CD14-positive monocyte (primary cell): ENCODE measurements around the gene CAMSAP3. TPM values are rescaled to one million over a fixed set of nuclear protein-coding genes. Genes with fewer than 3 reads are reported as not detected.

Experiments
- DNase-seq, 3 donors: peaks; one replicate each; pipeline ENCODE4 v3.0.0-alpha.2; 2011 to 2022
- H2AFZ ChIP-seq: 2 replicates; pipeline ENCODE4 v1.6.0; 2012; ENCODE audit warnings: mild to moderate bottlenecking, low read depth, low read length, inconsistent platforms; ENCODE audit not compliant: insufficient read depth, poor library complexity, severe bottlenecking
- H3K27ac ChIP-seq, 2 donors: 1 replicate in 1 of 2; 2 replicates in 1 of 2; pipeline ENCODE4 v1.5.1; 2012 to 2013; ENCODE audit warnings: low read length in 2 of 2, control low read depth in 1 of 2, inconsistent platforms in 1 of 2, low read depth in 1 of 2, mild to moderate bottlenecking in 1 of 2
- H3K27me3 ChIP-seq, 2 donors: one replicate each; pipeline versions ENCODE4 v1.6.0 to v1.6.1; 2011 to 2013; ENCODE audit warnings: low read length in 2 of 2; ENCODE audit not compliant: control insufficient read depth in 2 of 2, insufficient read depth in 2 of 2
- H3K36me3 ChIP-seq, 2 donors: replicated peaks in 1 of 2; 1 replicate in 1 of 2; 2 replicates in 1 of 2; pipeline versions ENCODE4 v1.5.1 to v1.6.1; 2012 to 2013; ENCODE audit warnings: low read length in 2 of 2, control low read depth in 1 of 2, inconsistent platforms in 1 of 2, mild to moderate bottlenecking in 1 of 2; ENCODE audit not compliant: insufficient read depth in 2 of 2, control insufficient read depth in 1 of 2
- H3K4me1 ChIP-seq, 2 donors: 1 replicate in 1 of 2; 2 replicates in 1 of 2; pipeline versions ENCODE4 v1.5.1 to v1.6.1; 2012 to 2013; ENCODE audit warnings: low read length in 2 of 2, control low read depth in 1 of 2, inconsistent platforms in 1 of 2, mild to moderate bottlenecking in 1 of 2, moderate library complexity in 1 of 2; ENCODE audit not compliant: insufficient read depth in 2 of 2, control insufficient read depth in 1 of 2
- H3K4me2 ChIP-seq: replicated peaks from 2 replicates; pipeline ENCODE3; 2012; ENCODE audit warnings: low read length, moderate library complexity, mild to moderate bottlenecking; ENCODE audit not compliant: poor library complexity, severe bottlenecking; ENCODE audit errors: extremely low read depth
- H3K4me3 ChIP-seq, 3 experiments: fragments of 200-600 bp in 1 of 3; sonication (generic) in 1 of 3; replicated peaks in 1 of 3; 1 replicate in 2 of 3; 2 replicates in 1 of 3; pipeline ENCODE4 v1.5.1; 2011 to 2013; ENCODE audit warnings: low read length in 3 of 3, mild to moderate bottlenecking in 3 of 3, control low read depth in 2 of 3, low read depth in 2 of 3, inconsistent platforms in 1 of 3, moderate library complexity in 1 of 3
- H3K79me2 ChIP-seq: 2 replicates; pipeline ENCODE4 v1.6.0; 2012; ENCODE audit warnings: mild to moderate bottlenecking, control low read depth, inconsistent platforms, low read length, moderate library complexity; ENCODE audit not compliant: insufficient read depth
- H3K9ac ChIP-seq: 2 replicates; pipeline ENCODE4 v1.6.0; 2017; ENCODE audit warnings: low read length, mild to moderate bottlenecking; ENCODE audit not compliant: insufficient read depth, poor library complexity, severe bottlenecking
- H3K9me3 ChIP-seq, 2 donors: replicated peaks in 1 of 2; 1 replicate in 1 of 2; 2 replicates in 1 of 2; pipeline versions ENCODE4 v1.5.1 to v1.6.1; 2012 to 2013; ENCODE audit warnings: low read length in 2 of 2, control low read depth in 1 of 2; ENCODE audit not compliant: control insufficient read depth in 1 of 2, insufficient read depth in 1 of 2
- H4K20me1 ChIP-seq: 2 replicates; pipeline ENCODE4 v1.6.0; 2012; ENCODE audit warnings: mild to moderate bottlenecking, low read length, control low read depth, moderate library complexity; ENCODE audit not compliant: insufficient read depth
- H3K27ac Mint-ChIP-seq, 7 donors: one replicate each; pipeline ENCODE4 v1.8.0; 2020; ENCODE audit warnings: mild to moderate bottlenecking in 7 of 7, mixed read lengths in 7 of 7, moderate library complexity in 6 of 7, inconsistent platforms in 2 of 7
- H3K27me3 Mint-ChIP-seq, 3 donors: one replicate each; pipeline ENCODE4 v1.8.0; 2021 to 2022; ENCODE audit warnings: low read depth in 3 of 3, mild to moderate bottlenecking in 3 of 3, mixed read lengths in 3 of 3, moderate library complexity in 3 of 3, inconsistent platforms in 1 of 3
- H3K36me3 Mint-ChIP-seq, 2 donors: one replicate each; pipeline ENCODE4 v1.8.0; 2020; ENCODE audit warnings: mixed read lengths in 2 of 2, inconsistent platforms in 1 of 2, mild to moderate bottlenecking in 1 of 2
- H3K4me1 Mint-ChIP-seq: one replicate; pipeline ENCODE4 v1.8.0; 2020; ENCODE audit warnings: mild to moderate bottlenecking, mixed read lengths
- H3K4me3 Mint-ChIP-seq, 2 donors: one replicate each; pipeline ENCODE4 v1.8.0; 2020; ENCODE audit warnings: mild to moderate bottlenecking in 2 of 2, mixed read lengths in 2 of 2, moderate library complexity in 1 of 2
- H3K9me3 Mint-ChIP-seq, 7 donors: one replicate each; pipeline ENCODE4 v1.8.0; 2020 to 2022; ENCODE audit warnings: mixed read lengths in 7 of 7, mild to moderate bottlenecking in 6 of 7, moderate library complexity in 6 of 7, inconsistent platforms in 2 of 7
- WGBS: methylation state at CpG from one replicate; pipeline ENCODE4 v1.1.5; 2013; ENCODE audit warnings: missing lambda C conversion rate; ENCODE audit not compliant: insufficient coverage; 5-methylcytosine and 5-hydroxymethylcytosine counted together
- intact Hi-C, 2 donors: fragments of 100-400 bp; cut with micrococcal nuclease; formaldehyde crosslinking; loops; one replicate each; pipeline versions ENCODE4 v1.15.0 to v1.15.1; 2023
- polyA plus RNA-seq, 3 donors: library from polyadenylated mRNA; depleted of rRNA in 1 of 3; unstranded in 2 of 3; stranded (reverse) in 1 of 3; fragments of 300-500 nt in 2 of 3; fragments of >200 nt in 1 of 3; fragmentation: Illumina TruSeq in 2 of 3; gene quantifications; 1 replicate in 2 of 3; 2 replicates in 1 of 3; pipeline ENCODE4 v1.2.3, GENCODE V29; 2012 to 2021
- TF ChIP-seq, protein P1 (sequence below): fragments of 200-600 bp; IDR thresholded peaks from one replicate; pipeline ENCODE4 v1.8.0; 2022; ENCODE audit warnings: antibody characterized with exemption, mild to moderate bottlenecking

The CAMSAP3 gene
- polyA plus RNA-seq, 3 donors: 0.05 TPM; not detected in 2

DNA sequence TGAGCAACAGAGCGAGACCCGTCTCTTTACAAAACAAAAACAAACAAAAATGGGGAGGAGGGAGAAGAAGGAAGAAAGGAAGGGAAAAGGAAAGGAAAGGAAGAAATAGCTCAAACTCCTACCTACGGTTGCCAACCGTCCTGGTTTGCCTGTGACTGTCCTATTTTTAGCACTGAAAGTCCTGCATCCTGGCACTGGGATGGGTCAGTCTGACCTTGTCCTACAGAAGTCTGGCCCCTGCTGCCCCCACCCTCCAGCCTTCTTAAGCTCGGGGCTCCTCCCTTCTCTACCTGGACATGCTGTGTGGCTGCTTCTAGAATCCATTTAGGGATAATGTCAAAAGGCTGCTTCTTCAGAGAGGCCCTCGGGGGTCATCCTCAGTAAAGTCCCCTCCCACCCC, 40.0 kb downstream of the CAMSAP3 start:
- H3K4me1 Mint-ChIP-seq: peaks cover 47% of the 10 kb centered on the region
- Histone ChIP-seq H3K27me3 (no peaks in the 10 kb centered on the region), H3K9ac (no peak overlapping the region), H3K36me3 (peaks cover 30 to 39% of the 10 kb centered on the region in 2 donors), H3K27ac (no peak overlapping the region), H3K4me2 (no peak overlapping the region), H3K4me3 (no peak overlapping the region), H3K9me3 (no peaks in the 10 kb centered on the region), H4K20me1 (peaks cover 30% of the 10 kb centered on the region), H2AFZ (no peak overlapping the region), H3K79me2 (peaks cover 58% of the 10 kb centered on the region), H3K4me1 (peaks cover 34 to 44% of the 10 kb centered on the region in 2 donors)
- no peak for DNase-seq
- H3K27me3 Mint-ChIP-seq: peaks cover 0 to 3% (median 2%) of the 10 kb centered on the region in 3 donors
- H3K27ac Mint-ChIP-seq: peak overlapping the region in 1 of 7 donors; percentile 3
- H3K36me3 Mint-ChIP-seq: peaks cover 35 to 42% of the 10 kb centered on the region in 2 donors
- TF ChIP-seq, protein P1, sequence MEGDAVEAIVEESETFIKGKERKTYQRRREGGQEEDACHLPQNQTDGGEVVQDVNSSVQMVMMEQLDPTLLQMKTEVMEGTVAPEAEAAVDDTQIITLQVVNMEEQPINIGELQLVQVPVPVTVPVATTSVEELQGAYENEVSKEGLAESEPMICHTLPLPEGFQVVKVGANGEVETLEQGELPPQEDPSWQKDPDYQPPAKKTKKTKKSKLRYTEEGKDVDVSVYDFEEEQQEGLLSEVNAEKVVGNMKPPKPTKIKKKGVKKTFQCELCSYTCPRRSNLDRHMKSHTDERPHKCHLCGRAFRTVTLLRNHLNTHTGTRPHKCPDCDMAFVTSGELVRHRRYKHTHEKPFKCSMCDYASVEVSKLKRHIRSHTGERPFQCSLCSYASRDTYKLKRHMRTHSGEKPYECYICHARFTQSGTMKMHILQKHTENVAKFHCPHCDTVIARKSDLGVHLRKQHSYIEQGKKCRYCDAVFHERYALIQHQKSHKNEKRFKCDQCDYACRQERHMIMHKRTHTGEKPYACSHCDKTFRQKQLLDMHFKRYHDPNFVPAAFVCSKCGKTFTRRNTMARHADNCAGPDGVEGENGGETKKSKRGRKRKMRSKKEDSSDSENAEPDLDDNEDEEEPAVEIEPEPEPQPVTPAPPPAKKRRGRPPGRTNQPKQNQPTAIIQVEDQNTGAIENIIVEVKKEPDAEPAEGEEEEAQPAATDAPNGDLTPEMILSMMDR: no peak
- intact Hi-C loops: loop anchor here (5.0 to 10.0 kb wide), 3 partner anchors 42 to 269 kb away; partner anchors contain the start of genes MAP2K7 (in 1 of the 2), MCEMP1 (in 1 of the 2) and TRAPPC5 (in 1 of the 2)
- H3K4me3 Mint-ChIP-seq: peak overlapping the region in 1 of 2 donors; percentile 27
- WGBS: 80% methylated on average over 3 of the region's 6 CpGs
- no peaks in the 10 kb centered on the region for H3K9me3 Mint-ChIP-seq

DNA sequence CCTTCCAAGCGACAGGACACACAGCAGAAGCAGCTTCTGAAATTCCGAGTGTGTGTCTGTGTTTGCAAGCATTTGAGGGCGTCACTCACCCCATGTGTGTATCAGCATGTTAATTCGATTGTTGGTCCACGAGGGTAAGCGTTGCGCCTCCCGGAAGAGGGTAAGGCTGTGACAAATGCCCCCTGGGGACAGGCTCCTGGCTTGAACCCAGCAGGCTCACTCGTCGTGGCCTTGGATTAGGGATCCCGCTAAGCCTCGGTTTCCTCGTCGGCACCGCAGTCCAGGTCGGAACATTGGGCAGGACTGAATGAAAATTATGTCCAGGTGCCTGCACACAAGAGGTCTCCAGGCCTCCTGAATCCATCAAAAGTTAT, 40.6 kb downstream of the CAMSAP3 start:
- intact Hi-C loops: loop anchor here (5.0 to 10.0 kb wide), 3 partner anchors 41 to 268 kb away; partner anchors contain the start of genes MAP2K7 (in 1 of the 2), MCEMP1 (in 1 of the 2) and TRAPPC5 (in 1 of the 2)

More for the DNA sequence above, 40.6 kb downstream of the CAMSAP3 start:
- peaks cover 46% of the 10 kb centered on the region for H3K4me1 Mint-ChIP-seq
- Histone ChIP-seq H4K20me1 (peaks cover 37% of the 10 kb centered on the region), H3K4me2 (peak overlapping the region; percentile 88), H3K4me1 (peaks cover 33 to 41% of the 10 kb centered on the region in 2 donors), H3K9ac (peak overlapping the region; percentile 99), H3K79me2 (peaks cover 60% of the 10 kb centered on the region), H3K27me3 (no peaks in the 10 kb centered on the region), H3K4me3 (peak overlapping the region; percentile 56 to 99 (median 90)), H3K9me3 (no peaks in the 10 kb centered on the region), H2AFZ (peak overlapping the region; percentile 75), H3K27ac (peak overlapping the region; percentile 96 to 100), H3K36me3 (peaks cover 37 to 45% of the 10 kb centered on the region in 2 donors)
- H3K36me3 Mint-ChIP-seq: peaks cover 39 to 48% of the 10 kb centered on the region in 2 donors
- 72% methylated on average over 16 of the region's 16 CpGs for WGBS
- H3K4me3 Mint-ChIP-seq: peak overlapping the region; percentile 89 to 92
- no peak for DNase-seq
- H3K27ac Mint-ChIP-seq: peak overlapping the region; percentile 94 to 98 (median 95)
- H3K9me3 Mint-ChIP-seq: no peaks in the 10 kb centered on the region
- TF ChIP-seq, protein P1: no peak
- H3K27me3 Mint-ChIP-seq: peaks cover 0 to 3% (median 2%) of the 10 kb centered on the region in 3 donors
